IPS-11a (cell line): ENCODE measurements around the gene GYPC.
"Not testable (repeated sequence)": the region's sequence is repeated elsewhere in the genome, so short reads cannot be mapped to it uniquely, and the experiment has no call there.

Source experiments
- H3K4me3 ChIP-seq: one replicate; pipeline ENCODE4 v1.5.1; 2013; ENCODE audit warnings: low read depth, low read length, control low read depth

GYPC gene

GRCh38 chr2:126655500-126656430, at the start of gene GYPC:
GYPC (plus strand) TSS chr2:126656158; CDS start chr2:126656264, 106 bp downstream.
- H3K4me3 ChIP-seq, result peak within 1 kb of the TSS; percentile 44

- H3K4me3 ChIP-seq, result no peak overlapping the region
Observed at GRCh38 chr2:126614524-126615227, 41.3 kb upstream of the GYPC start.

- no peak overlapping the region for H3K4me3 ChIP-seq
Observed at GRCh38 chr2:126616606-126617069, 39.3 kb upstream of the GYPC start.

- no peak overlapping the region for H3K4me3 ChIP-seq
Observed at GRCh38 chr2:126620302-126620701, 35.7 kb upstream of the GYPC start.

- no peak overlapping the region for H3K4me3 ChIP-seq
Observed at GRCh38 chr2:126623000-126623399, 33.0 kb upstream of the GYPC start.

GRCh38 chr2:126627643-126628042, 28.3 kb upstream of the GYPC start:
- no peak overlapping the region for H3K4me3 ChIP-seq

- no peak overlapping the region for H3K4me3 ChIP-seq
Observed at GRCh38 chr2:126634273-126634861, 21.6 kb upstream of the GYPC start.

- no peak overlapping the region for H3K4me3 ChIP-seq
Observed at GRCh38 chr2:126635281-126635680, 20.7 kb upstream of the GYPC start.

GRCh38 chr2:126635736-126636135, 20.2 kb upstream of the GYPC start:
- H3K4me3 ChIP-seq, result no peak overlapping the region

- no peak overlapping the region for H3K4me3 ChIP-seq
Observed at GRCh38 chr2:126637386-126637785, 18.6 kb upstream of the GYPC start.

- H3K4me3 ChIP-seq, result no peak overlapping the region
Observed at GRCh38 chr2:126638746-126639145, 17.2 kb upstream of the GYPC start.

GRCh38 chr2:126639276-126639675, 16.7 kb upstream of the GYPC start:
- H3K4me3 ChIP-seq, result no peak overlapping the region

- not testable (repeated sequence) for H3K4me3 ChIP-seq
Observed at GRCh38 chr2:126641294-126641693, 14.7 kb upstream of the GYPC start.

GRCh38 chr2:126642031-126642430, 13.9 kb upstream of the GYPC start:
- H3K4me3 ChIP-seq, result no peak overlapping the region

- no peak overlapping the region for H3K4me3 ChIP-seq
Observed at GRCh38 chr2:126643431-126643830, 12.5 kb upstream of the GYPC start.

- no peak overlapping the region for H3K4me3 ChIP-seq
Observed at GRCh38 chr2:126643972-126644371, 12.0 kb upstream of the GYPC start.

- H3K4me3 ChIP-seq, result no peak overlapping the region
Observed at GRCh38 chr2:126644630-126645191, 11.2 kb upstream of the GYPC start.

- H3K4me3 ChIP-seq, result no peak overlapping the region
Observed at GRCh38 chr2:126645211-126645618, 10.7 kb upstream of the GYPC start.

GRCh38 chr2:126646026-126646425, 9.9 kb upstream of the GYPC start:
- H3K4me3 ChIP-seq, result no peak overlapping the region

- not testable (repeated sequence) for H3K4me3 ChIP-seq
Observed at GRCh38 chr2:126647714-126648344, 8.1 kb upstream of the GYPC start.

- not testable (repeated sequence) for H3K4me3 ChIP-seq
Observed at GRCh38 chr2:126648345-126648786, 7.6 kb upstream of the GYPC start.
